Measurements from ENCODE around the gene ZNF407.

ZNF407 gene

DNA sequence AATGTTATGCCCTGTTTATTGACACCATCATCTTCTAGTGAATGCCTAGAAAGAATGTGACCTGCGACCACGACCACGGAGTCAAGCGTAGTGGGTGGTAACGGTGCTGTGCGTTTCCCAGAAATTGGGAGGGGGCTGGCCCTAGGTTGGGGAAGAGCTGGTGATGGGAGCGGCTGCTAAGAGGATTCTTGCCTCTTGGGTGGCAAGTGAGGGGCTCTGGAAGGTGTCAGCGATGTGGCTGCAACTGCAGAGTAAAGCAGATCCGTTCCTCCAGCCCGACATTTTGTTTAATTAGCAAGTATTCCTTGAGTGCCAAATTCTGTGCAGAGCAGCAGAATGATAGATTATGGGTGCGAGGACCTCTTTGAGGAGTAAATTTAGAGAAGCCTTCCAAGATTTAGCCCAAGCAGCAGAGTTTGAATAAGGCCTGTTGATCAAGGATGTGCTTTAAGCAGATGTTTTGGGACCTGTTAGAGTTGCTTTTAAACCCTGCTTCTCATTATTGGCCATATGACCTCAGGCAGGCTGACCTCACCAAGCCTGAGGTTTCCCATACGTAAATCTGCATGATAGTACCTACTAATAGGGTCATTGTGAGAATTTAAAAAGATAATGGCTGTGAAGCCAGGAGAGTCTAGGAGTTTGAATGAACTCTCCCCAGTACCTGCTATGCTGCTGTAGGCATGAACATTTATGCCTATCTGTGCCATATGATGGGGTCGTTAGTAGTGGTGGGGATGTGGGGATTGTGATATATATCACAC is 323.6 kb downstream of the ZNF407 start:
- in situ Hi-C loops (cut with MboI; ENCODE audit: low pct_unique_long_range_greater_than_20kb, low sequenced_read_pairs, unreplicated experiment) = no loop called here
- TF ChIP-seq, protein P1, sequence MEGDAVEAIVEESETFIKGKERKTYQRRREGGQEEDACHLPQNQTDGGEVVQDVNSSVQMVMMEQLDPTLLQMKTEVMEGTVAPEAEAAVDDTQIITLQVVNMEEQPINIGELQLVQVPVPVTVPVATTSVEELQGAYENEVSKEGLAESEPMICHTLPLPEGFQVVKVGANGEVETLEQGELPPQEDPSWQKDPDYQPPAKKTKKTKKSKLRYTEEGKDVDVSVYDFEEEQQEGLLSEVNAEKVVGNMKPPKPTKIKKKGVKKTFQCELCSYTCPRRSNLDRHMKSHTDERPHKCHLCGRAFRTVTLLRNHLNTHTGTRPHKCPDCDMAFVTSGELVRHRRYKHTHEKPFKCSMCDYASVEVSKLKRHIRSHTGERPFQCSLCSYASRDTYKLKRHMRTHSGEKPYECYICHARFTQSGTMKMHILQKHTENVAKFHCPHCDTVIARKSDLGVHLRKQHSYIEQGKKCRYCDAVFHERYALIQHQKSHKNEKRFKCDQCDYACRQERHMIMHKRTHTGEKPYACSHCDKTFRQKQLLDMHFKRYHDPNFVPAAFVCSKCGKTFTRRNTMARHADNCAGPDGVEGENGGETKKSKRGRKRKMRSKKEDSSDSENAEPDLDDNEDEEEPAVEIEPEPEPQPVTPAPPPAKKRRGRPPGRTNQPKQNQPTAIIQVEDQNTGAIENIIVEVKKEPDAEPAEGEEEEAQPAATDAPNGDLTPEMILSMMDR (IDR thresholded peaks at IDR 0.05; ENCODE audit: extremely low read depth, insufficient read depth, missing control alignments) = no peak
- no peak for DNase-seq (ENCODE audit: low spot score)

DNA sequence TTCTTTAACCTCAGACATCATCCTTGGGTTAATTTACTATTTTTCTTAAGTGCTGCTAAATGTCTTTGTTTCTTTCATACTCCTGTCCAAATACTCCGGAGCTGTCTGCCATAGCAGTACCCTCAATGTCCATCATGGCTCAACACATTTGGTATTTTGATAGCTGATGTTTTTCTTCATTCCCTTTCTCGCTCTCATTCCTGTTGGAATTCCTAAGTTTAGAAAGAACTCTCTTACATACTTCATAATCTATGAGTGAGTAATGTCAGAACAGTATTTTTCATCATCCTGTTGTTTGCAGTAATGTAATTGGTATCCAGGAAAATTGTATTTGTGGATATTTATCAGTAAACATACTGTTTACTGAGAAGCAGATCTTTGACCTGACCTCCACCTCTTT is 328.4 kb downstream of the ZNF407 start:
- no peak for DNase-seq (ENCODE audit: low spot score)
- TF ChIP-seq, protein P1 (IDR thresholded peaks at IDR 0.05; ENCODE audit: extremely low read depth, insufficient read depth, missing control alignments) = no peak
- in situ Hi-C loops (cut with MboI; ENCODE audit: low pct_unique_long_range_greater_than_20kb, low sequenced_read_pairs, unreplicated experiment) = no loop called here

GRCh38 chr18:74928194-74928968 is 330.7 kb downstream of the ZNF407 start:
- DNase-seq (ENCODE audit: low spot score) = no peak
- TF ChIP-seq, protein P1 (IDR thresholded peaks at IDR 0.05; ENCODE audit: extremely low read depth, insufficient read depth, missing control alignments) = no peak
- in situ Hi-C loops (cut with MboI; ENCODE audit: low pct_unique_long_range_greater_than_20kb, low sequenced_read_pairs, unreplicated experiment) = no loop called here

DNA sequence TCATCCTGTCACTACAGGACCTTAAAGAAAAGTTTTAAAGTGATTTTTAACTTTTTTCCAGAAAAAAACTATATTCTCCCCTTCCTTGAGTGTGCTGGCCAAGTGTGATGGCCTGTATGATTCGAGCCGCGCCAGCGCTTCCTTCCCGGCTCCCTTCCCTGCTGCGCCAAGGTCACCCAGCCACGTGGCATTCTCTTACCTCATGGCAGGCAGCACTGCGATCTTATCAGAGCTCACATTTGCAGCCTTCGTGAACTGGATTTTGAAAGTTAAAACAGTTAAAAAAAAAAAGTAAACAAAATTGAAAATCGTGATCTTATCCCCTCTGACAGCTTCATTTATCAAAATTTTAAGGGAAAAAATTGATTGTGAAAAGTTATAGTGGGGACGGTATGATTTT is 331.4 kb downstream of the ZNF407 start:
- in situ Hi-C loops (cut with MboI; ENCODE audit: low pct_unique_long_range_greater_than_20kb, low sequenced_read_pairs, unreplicated experiment) = no loop called here
- TF ChIP-seq, protein P1 (IDR thresholded peaks at IDR 0.05; ENCODE audit: extremely low read depth, insufficient read depth, missing control alignments) = no peak
- no peak for DNase-seq (ENCODE audit: low spot score)

DNA sequence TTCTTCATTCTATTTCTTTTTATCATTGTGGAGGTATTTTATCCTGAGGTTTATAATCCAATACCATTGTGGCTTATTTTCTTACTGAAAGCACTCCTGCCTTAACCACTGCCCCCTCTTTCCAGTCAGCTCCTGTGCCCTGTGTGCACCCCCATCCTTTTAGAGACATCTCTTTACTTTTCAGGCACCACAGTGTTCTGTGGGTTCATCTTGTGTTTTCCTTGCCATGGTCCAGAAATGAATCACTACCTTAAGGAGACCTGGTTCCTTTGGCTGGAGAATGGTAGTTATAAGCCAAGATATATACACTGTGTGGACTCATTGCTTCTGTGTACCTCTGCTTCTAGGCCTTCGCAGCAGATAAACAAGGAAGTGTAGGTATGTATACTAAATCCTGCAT is 332.9 kb downstream of the ZNF407 start:
- in situ Hi-C loops (cut with MboI; ENCODE audit: low pct_unique_long_range_greater_than_20kb, low sequenced_read_pairs, unreplicated experiment) = no loop called here
- DNase-seq (ENCODE audit: low spot score) = no peak
- TF ChIP-seq, protein P1 (IDR thresholded peaks at IDR 0.05; ENCODE audit: extremely low read depth, insufficient read depth, missing control alignments) = no peak

GRCh38 chr18:74933930-74934329 is 336.3 kb downstream of the ZNF407 start:
- in situ Hi-C loops (cut with MboI; ENCODE audit: low pct_unique_long_range_greater_than_20kb, low sequenced_read_pairs, unreplicated experiment) = no loop called here
- TF ChIP-seq, protein P1 (IDR thresholded peaks at IDR 0.05; ENCODE audit: extremely low read depth, insufficient read depth, missing control alignments) = no peak

More at GRCh38 chr18:74933930-74934329, 336.3 kb downstream of the ZNF407 start:
- DNase-seq (ENCODE audit: low spot score) = no peak
